Peyer's patch (tissue), 4 donors: ENCODE results near the gene ANXA3.
A peak's percentile ranks its signal among the peaks of the same experiment; 100 is the strongest.

Source experiments
- CTCF ChIP-seq, 6 experiments: fragments of 450-650 bp in 4 of 6; fragments of 200-600 bp in 2 of 6; sonication (generic) in 1 of 6; IDR thresholded peaks; one replicate each; pipeline ENCODE4 v1.5.1; 2017 to 2019; ENCODE audit warnings: antibody characterized with exemption in 6 of 6, mild to moderate bottlenecking in 3 of 6, moderate library complexity in 1 of 6
- POLR2A ChIP-seq, 2 donors: fragments of 450-650 bp; IDR thresholded peaks; one replicate each; pipeline ENCODE4 v1.5.1; 2017; ENCODE audit warnings: antibody characterized with exemption in 2 of 2, mild to moderate bottlenecking in 2 of 2, moderate library complexity in 2 of 2

GRCh38 chr4:78551420-78552351 lies at the start of gene ANXA3:
- no peak for TF ChIP-seq CTCF (IDR thresholded peaks at IDR 0.05)
- peak; percentile 30 to 45 for TF ChIP-seq POLR2A (IDR thresholded peaks at IDR 0.05)
